ENCODE results near the gene RYR3. TPM values are rescaled to one million over a fixed set of nuclear protein-coding genes. Genes with fewer than 3 reads are reported as not detected.

The RYR3 gene
- total RNA-seq, 5 donors from 2014 or later (not counting 1 experiment from before 2014, with no cell fraction given) = 0.03 to 0.07 (median 0.04) TPM; not detected in 1

DNA sequence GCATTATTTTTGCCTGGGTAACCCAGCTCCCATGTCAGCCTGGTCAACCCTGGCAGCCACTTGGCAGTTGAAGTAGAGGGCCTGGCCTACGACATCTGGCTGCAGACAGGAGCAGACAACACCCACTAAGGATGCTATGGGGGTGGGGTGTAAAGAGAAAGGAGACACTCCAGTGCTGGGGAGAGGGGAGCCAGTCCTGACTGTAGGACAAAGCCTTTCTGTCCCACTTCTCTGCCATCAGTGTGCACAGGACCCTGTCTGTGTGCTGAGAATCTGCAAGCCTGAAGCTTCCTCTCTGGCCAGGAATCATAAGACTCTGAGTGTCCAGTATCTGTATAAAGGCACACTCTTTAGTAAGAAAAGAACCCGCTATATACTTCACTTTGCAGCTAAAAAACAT, 561.2 kb downstream of the RYR3 start:
- no peaks in the 10 kb centered on the region for H3K27me3 Mint-ChIP-seq
- POLR2A ChIA-PET = no interaction called here
- Histone ChIP-seq H3K9me3 (no peaks in the 10 kb centered on the region), H3K27ac (ENCODE audit: low read length) (no peak overlapping the region), H3K4me3 (ENCODE audit: control insufficient read depth in 1 of 2, extremely low read depth in 1 of 2, low read length in 1 of 2) (no peak overlapping the region), H3K36me3 (ENCODE audit: control insufficient read depth in 2 of 2, extremely low read depth in 1 of 2, insufficient read depth in 1 of 2, low read length in 1 of 2) (no peaks in the 10 kb centered on the region), H3K4me1 (ENCODE audit: control insufficient read depth in 1 of 2, extremely low read depth in 1 of 2, insufficient read depth in 2 of 2, low read length in 2 of 2) (no peaks in the 10 kb centered on the region), H3K27me3 (replicated peaks in 1 of 2; ENCODE audit: control insufficient read depth in 2 of 2, extremely low read depth in 1 of 2, insufficient read depth in 2 of 2, low read length in 1 of 2) (no peaks in the 10 kb centered on the region)
- DNase-seq (no peak), ATAC-seq (replicated peaks in 1 of 4) (no peak)
- no peaks in the 10 kb centered on the region for H3K9me3 Mint-ChIP-seq
- CTCF ChIA-PET = interaction anchor here in 1 of 2 donors (0.6 to 0.7 kb wide), 2 partner anchors 133 to 495 kb away, joined by 3 read pairs; partner anchors contain the start of gene LPCAT4
- H3K27ac Mint-ChIP-seq = no peak overlapping the region
- WGBS (ENCODE audit: insufficient coverage) = no CpG with 5 or more reads among the region's 2 CpGs
- no peak overlapping the region for H3K4me3 Mint-ChIP-seq
- no peaks in the 10 kb centered on the region for H3K4me1 Mint-ChIP-seq
- H3K36me3 Mint-ChIP-seq = peaks cover 37% of the 10 kb centered on the region

DNA sequence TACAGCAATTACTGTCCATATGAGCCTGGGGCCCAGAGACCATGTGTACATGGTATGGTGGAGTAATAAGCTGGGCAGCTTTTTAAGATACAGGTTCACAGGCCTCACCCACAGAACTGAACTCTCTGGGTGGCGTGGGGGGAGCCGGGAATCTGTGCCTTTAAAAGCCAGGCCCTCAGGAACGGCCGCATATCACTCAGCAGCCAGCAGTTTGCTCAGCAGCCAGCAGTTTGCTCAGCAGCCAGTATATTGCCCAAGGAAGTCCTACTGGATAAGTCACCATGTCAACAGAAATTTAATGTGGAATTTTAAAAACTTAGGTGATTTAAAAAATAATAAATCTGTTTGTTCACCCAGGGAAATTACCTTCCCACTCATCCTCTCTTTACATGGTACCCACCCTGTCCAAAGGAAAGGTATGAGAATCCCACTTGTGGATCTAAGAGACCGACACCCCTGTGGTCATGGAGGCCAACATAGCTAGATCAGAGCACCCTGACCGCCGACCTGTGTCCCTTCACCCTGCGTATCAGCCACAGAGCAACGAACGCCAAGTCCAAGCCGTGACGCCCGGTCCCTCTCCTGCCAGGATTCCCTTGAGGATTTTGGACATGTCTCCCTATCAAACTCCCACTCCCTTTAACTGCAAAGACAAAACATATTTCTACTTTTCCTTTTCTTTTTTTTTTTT, 561.8 kb downstream of the RYR3 start:
- ChIA-PET POLR2A (no interaction called here), CTCF (no interaction called here)
- Mint-ChIP-seq H3K36me3 (peaks cover 31% of the 10 kb centered on the region), H3K4me1 (no peaks in the 10 kb centered on the region), H3K9me3 (no peaks in the 10 kb centered on the region), H3K27me3 (no peaks in the 10 kb centered on the region), H3K27ac (no peak overlapping the region), H3K4me3 (no peak overlapping the region)
- H3K36me3 ChIP-seq (ENCODE audit: control insufficient read depth in 2 of 2, extremely low read depth in 1 of 2, insufficient read depth in 1 of 2, low read length in 1 of 2) = no peaks in the 10 kb centered on the region
- no peak for DNase-seq
- WGBS (ENCODE audit: insufficient coverage) = 94% methylated on average over 9 of the region's 13 CpGs
- ATAC-seq (replicated peaks in 1 of 4) = no peak
- H3K27me3 ChIP-seq (replicated peaks in 1 of 2; ENCODE audit: control insufficient read depth in 2 of 2, extremely low read depth in 1 of 2, insufficient read depth in 2 of 2, low read length in 1 of 2) = no peaks in the 10 kb centered on the region
- H3K27ac ChIP-seq (ENCODE audit: low read length) = no peak overlapping the region
- no peak overlapping the region for H3K4me3 ChIP-seq (ENCODE audit: control insufficient read depth in 1 of 2, extremely low read depth in 1 of 2, low read length in 1 of 2)
- H3K4me1 ChIP-seq (ENCODE audit: control insufficient read depth in 1 of 2, extremely low read depth in 1 of 2, insufficient read depth in 2 of 2, low read length in 2 of 2) = no peaks in the 10 kb centered on the region
- no peaks in the 10 kb centered on the region for H3K9me3 ChIP-seq

DNA sequence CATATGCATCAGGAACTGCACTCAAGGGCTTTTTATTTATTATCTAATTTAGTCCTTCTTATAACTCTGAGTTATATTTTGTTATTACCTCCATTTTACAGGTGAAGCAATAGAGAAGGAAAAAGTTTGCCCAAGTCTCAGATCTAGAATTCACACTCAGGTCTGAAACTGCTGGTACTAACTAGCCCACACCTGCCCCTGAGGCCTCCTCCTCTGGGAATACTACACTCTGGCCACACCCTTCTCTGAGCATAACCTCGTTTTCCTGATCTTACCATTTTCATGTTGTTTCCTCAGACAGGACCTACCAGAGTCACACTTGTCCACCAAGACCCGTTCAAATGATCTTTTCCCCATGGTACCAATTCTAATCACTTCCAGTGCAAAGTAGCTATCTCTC, 563.4 kb downstream of the RYR3 start:
- no peaks in the 10 kb centered on the region for H3K36me3 ChIP-seq (ENCODE audit: control insufficient read depth in 2 of 2, extremely low read depth in 1 of 2, insufficient read depth in 1 of 2, low read length in 1 of 2)
- CTCF ChIA-PET = interaction anchor here in 1 of 2 donors (0.5 kb wide), 1 partner anchor 387 kb away, joined by 3 read pairs; no protein-coding TSS in a partner anchor
- no peak overlapping the region for H3K27ac ChIP-seq (ENCODE audit: low read length)
- H3K4me1 Mint-ChIP-seq = no peaks in the 10 kb centered on the region
- DNase-seq (no peak), ATAC-seq (replicated peaks in 1 of 4) (no peak)
- H3K4me3 ChIP-seq (ENCODE audit: control insufficient read depth in 1 of 2, extremely low read depth in 1 of 2, low read length in 1 of 2) = no peak overlapping the region
- no peak overlapping the region for H3K27ac Mint-ChIP-seq
- WGBS (ENCODE audit: insufficient coverage) = 69% methylated on average over 1 of the region's 2 CpGs
- no peaks in the 10 kb centered on the region for H3K27me3 ChIP-seq (replicated peaks in 1 of 2; ENCODE audit: control insufficient read depth in 2 of 2, extremely low read depth in 1 of 2, insufficient read depth in 2 of 2, low read length in 1 of 2)
- H3K27me3 Mint-ChIP-seq = no peaks in the 10 kb centered on the region
- H3K9me3 Mint-ChIP-seq = no peaks in the 10 kb centered on the region
- peaks cover 27% of the 10 kb centered on the region for H3K36me3 Mint-ChIP-seq
- POLR2A ChIA-PET = no interaction called here
- H3K4me3 Mint-ChIP-seq = no peak overlapping the region
- H3K4me1 ChIP-seq (ENCODE audit: control insufficient read depth in 1 of 2, extremely low read depth in 1 of 2, insufficient read depth in 2 of 2, low read length in 2 of 2) = no peaks in the 10 kb centered on the region
- H3K9me3 ChIP-seq = no peaks in the 10 kb centered on the region

DNA sequence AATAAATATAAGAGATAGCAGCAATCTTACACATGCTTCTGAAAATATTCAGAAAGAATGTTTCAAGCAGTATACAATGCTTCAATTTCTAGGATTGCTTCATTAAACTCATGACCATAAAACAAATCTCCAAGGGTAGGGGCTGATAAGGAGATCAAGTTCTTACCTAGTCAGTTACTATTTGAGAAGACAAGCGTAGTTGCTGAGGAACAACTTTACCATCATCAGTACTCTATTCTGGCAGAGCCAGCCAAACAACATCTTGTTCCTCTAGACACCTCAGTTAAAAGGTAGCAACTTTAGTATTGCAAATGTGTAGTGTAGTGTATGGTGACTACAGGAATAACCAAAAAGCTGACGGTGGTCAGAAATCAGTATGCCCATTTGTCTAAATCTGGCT, 572.2 kb downstream of the RYR3 start:
- Histone ChIP-seq H3K9me3 (no peaks in the 10 kb centered on the region), H3K4me1 (ENCODE audit: control insufficient read depth in 1 of 2, extremely low read depth in 1 of 2, insufficient read depth in 2 of 2, low read length in 2 of 2) (no peaks in the 10 kb centered on the region), H3K36me3 (ENCODE audit: control insufficient read depth in 2 of 2, extremely low read depth in 1 of 2, insufficient read depth in 1 of 2, low read length in 1 of 2) (no peaks in the 10 kb centered on the region), H3K27me3 (replicated peaks in 1 of 2; ENCODE audit: control insufficient read depth in 2 of 2, extremely low read depth in 1 of 2, insufficient read depth in 2 of 2, low read length in 1 of 2) (no peaks in the 10 kb centered on the region), H3K27ac (ENCODE audit: low read length) (no peak overlapping the region), H3K4me3 (ENCODE audit: control insufficient read depth in 1 of 2, extremely low read depth in 1 of 2, low read length in 1 of 2) (no peak overlapping the region)
- H3K4me3 Mint-ChIP-seq = no peak overlapping the region
- CTCF ChIA-PET = no interaction called here
- H3K4me1 Mint-ChIP-seq = no peaks in the 10 kb centered on the region
- H3K36me3 Mint-ChIP-seq = peaks cover 7% of the 10 kb centered on the region
- ATAC-seq (replicated peaks in 1 of 4) (no peak), DNase-seq (no peak)
- H3K9me3 Mint-ChIP-seq = peaks cover 0 to 8% (median 3%) of the 10 kb centered on the region in 3 donors
- no peak overlapping the region for H3K27ac Mint-ChIP-seq
- POLR2A ChIA-PET = no interaction called here
- H3K27me3 Mint-ChIP-seq = no peaks in the 10 kb centered on the region
- WGBS (ENCODE audit: insufficient coverage) = no CpG with 5 or more reads among the region's 2 CpGs

DNA sequence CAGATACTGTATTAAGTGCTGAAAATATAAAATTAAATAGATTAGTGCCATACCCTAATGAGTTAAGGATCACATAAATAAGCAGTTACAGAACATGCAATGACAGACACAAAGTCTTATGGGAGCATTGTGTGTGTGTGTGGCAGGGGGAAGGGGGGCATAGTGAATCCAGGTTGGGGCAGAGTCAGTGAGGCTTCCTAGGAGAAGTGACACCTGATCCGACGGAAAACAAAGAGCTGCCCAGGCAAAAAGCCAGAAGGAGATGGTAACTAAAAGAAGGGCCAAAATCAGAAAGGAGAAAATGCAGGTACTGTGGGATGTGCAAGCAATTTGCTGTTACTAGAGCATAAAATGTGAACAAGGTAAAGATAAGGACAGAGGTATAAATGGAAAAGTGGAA, 577.4 kb downstream of the RYR3 start:
- POLR2A ChIA-PET = no interaction called here
- Histone ChIP-seq H3K4me3 (ENCODE audit: control insufficient read depth in 1 of 2, extremely low read depth in 1 of 2, low read length in 1 of 2) (no peak overlapping the region), H3K27ac (ENCODE audit: low read length) (no peak overlapping the region), H3K27me3 (replicated peaks in 1 of 2; ENCODE audit: control insufficient read depth in 2 of 2, extremely low read depth in 1 of 2, insufficient read depth in 2 of 2, low read length in 1 of 2) (no peaks in the 10 kb centered on the region), H3K9me3 (no peaks in the 10 kb centered on the region), H3K4me1 (ENCODE audit: control insufficient read depth in 1 of 2, extremely low read depth in 1 of 2, insufficient read depth in 2 of 2, low read length in 2 of 2) (no peaks in the 10 kb centered on the region), H3K36me3 (ENCODE audit: control insufficient read depth in 2 of 2, extremely low read depth in 1 of 2, insufficient read depth in 1 of 2, low read length in 1 of 2) (no peaks in the 10 kb centered on the region)
- WGBS (ENCODE audit: insufficient coverage) = 71% methylated on average over 2 of the region's 2 CpGs
- H3K27ac Mint-ChIP-seq = no peak overlapping the region
- H3K4me3 Mint-ChIP-seq = no peak overlapping the region
- CTCF ChIA-PET = no interaction called here
- peaks cover 11% of the 10 kb centered on the region for H3K36me3 Mint-ChIP-seq
- DNase-seq (no peak), ATAC-seq (replicated peaks in 1 of 4) (no peak)
- no peaks in the 10 kb centered on the region for H3K4me1 Mint-ChIP-seq
- no peaks in the 10 kb centered on the region for H3K27me3 Mint-ChIP-seq
- peaks cover 0 to 8% (median 6%) of the 10 kb centered on the region in 3 donors for H3K9me3 Mint-ChIP-seq

DNA sequence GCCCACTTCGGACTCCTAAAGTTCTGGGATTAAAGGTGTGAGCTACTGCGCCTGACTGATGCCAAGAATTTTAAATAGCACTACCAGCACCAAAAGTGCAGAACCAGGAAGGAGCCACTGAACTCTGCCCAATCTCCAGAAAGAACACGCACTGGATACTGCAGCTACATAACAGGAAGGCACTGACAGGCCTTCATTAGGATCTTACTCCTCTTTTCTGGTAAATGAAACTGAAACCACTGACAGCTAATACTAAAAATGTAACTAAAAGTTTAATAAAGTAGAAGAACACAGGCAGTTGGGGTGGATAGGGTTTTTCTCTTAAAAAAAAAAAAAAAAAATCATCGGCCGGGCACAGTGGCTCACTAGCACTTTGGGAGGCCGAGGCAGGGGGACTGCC, 583.4 kb downstream of the RYR3 start:
- Mint-ChIP-seq H3K27me3 (no peaks in the 10 kb centered on the region), H3K4me3 (no peak overlapping the region), H3K4me1 (peaks cover 0 to 2% (median 0%) of the 10 kb centered on the region in 3 donors), H3K27ac (no peak overlapping the region), H3K9me3 (no peaks in the 10 kb centered on the region), H3K36me3 (peaks cover 5% of the 10 kb centered on the region)
- Histone ChIP-seq H3K27me3 (replicated peaks in 1 of 2; ENCODE audit: control insufficient read depth in 2 of 2, extremely low read depth in 1 of 2, insufficient read depth in 2 of 2, low read length in 1 of 2) (no peaks in the 10 kb centered on the region), H3K4me1 (ENCODE audit: control insufficient read depth in 1 of 2, extremely low read depth in 1 of 2, insufficient read depth in 2 of 2, low read length in 2 of 2) (no peaks in the 10 kb centered on the region), H3K4me3 (ENCODE audit: control insufficient read depth in 1 of 2, extremely low read depth in 1 of 2, low read length in 1 of 2) (no peak overlapping the region), H3K27ac (ENCODE audit: low read length) (no peak overlapping the region), H3K9me3 (no peaks in the 10 kb centered on the region), H3K36me3 (ENCODE audit: control insufficient read depth in 2 of 2, extremely low read depth in 1 of 2, insufficient read depth in 1 of 2, low read length in 1 of 2) (no peaks in the 10 kb centered on the region)
- WGBS (ENCODE audit: insufficient coverage) = no CpG with 5 or more reads among the region's 6 CpGs
- CTCF ChIA-PET = no interaction called here
- POLR2A ChIA-PET = no interaction called here
- no peak for ATAC-seq (replicated peaks in 1 of 4)
- no peak for DNase-seq

DNA sequence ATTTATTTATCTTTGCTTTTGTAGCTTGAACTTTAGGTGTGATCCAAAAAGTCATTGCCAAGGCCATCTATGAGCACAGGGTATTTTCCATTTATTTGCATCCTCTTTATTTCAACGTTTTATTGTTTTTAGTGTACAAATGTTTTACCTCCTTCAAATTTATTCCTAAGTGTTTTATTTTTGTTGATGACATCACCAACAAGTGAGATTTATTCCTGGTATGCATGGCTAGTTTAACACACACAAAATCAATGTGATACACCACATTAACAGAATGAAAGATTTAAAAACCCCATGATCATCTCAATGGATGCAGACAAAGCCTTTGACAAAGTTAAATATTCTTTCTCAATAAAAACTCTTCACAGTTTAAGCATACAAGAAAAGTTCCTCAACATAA, 591.3 kb downstream of the RYR3 start:
- no peak for ATAC-seq (replicated peaks in 1 of 4)
- peaks cover 25% of the 10 kb centered on the region for H3K36me3 Mint-ChIP-seq
- H3K4me1 Mint-ChIP-seq = peaks cover 0 to 6% (median 0%) of the 10 kb centered on the region in 3 donors
- H3K9me3 Mint-ChIP-seq = peaks cover 0 to 5% (median 4%) of the 10 kb centered on the region in 3 donors
- H3K4me3 Mint-ChIP-seq = no peak overlapping the region
- no CpG with 5 or more reads among the region's 1 CpG for WGBS (ENCODE audit: insufficient coverage)
- no peaks in the 10 kb centered on the region for H3K27me3 Mint-ChIP-seq
- H3K4me1 ChIP-seq (ENCODE audit: control insufficient read depth in 1 of 2, extremely low read depth in 1 of 2, insufficient read depth in 2 of 2, low read length in 2 of 2) = no peaks in the 10 kb centered on the region
- H3K4me3 ChIP-seq (ENCODE audit: control insufficient read depth in 1 of 2, extremely low read depth in 1 of 2, low read length in 1 of 2) = no peak overlapping the region
- POLR2A ChIA-PET = no interaction called here
- H3K27ac ChIP-seq (ENCODE audit: low read length) = no peak overlapping the region
- H3K36me3 ChIP-seq (ENCODE audit: control insufficient read depth in 2 of 2, extremely low read depth in 1 of 2, insufficient read depth in 1 of 2, low read length in 1 of 2) = no peaks in the 10 kb centered on the region
- no peaks in the 10 kb centered on the region for H3K9me3 ChIP-seq
- H3K27me3 ChIP-seq (replicated peaks in 1 of 2; ENCODE audit: control insufficient read depth in 2 of 2, extremely low read depth in 1 of 2, insufficient read depth in 2 of 2, low read length in 1 of 2) = no peaks in the 10 kb centered on the region
- CTCF ChIA-PET = no interaction called here
- no peak overlapping the region for H3K27ac Mint-ChIP-seq
- DNase-seq = no peak
